ENCODE results near the gene DUS2.
"Not testable (repeated sequence)": the region's sequence is repeated elsewhere in the genome, so short reads cannot be mapped to it uniquely, and the experiment has no call there.

DUS2 gene

DNA sequence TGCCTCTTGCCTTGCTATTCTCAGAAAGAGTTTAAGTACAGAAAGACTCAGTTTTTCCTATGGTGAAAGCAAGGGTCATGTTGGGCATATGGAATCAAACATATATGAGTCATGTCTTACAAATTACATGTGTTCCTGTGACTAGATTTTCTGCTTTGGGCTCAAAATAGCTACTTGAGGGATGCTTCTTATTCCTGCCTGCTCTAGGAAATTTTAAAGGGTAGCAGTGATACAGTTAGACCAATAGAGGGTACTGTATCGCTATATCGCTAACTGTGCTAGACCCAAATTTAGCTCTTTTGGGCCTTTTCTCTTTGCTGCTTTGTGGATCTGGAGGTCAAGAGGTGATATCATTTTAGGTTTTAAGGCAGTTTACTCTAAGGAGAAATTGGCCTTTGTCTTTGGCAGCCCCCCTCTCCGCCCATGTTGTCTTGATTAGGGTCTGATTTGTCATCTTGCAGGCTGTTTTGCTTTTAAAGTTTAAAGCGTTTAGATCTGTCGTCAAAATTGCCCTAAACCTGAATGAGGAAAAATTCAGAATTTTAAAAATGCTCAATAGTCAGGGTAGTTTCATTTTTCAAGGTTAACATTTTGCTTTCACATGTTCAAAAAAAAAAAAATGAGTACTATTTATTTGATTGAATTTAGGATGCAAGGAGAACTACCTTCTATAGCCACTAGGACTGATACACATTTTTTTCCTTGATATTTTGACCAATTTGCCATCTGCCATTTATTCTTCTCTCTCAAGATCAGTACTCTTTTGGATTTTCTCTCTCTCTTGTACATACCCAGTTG, 70.9 kb downstream of the DUS2 start:
- no peak for DNase-seq

DNA sequence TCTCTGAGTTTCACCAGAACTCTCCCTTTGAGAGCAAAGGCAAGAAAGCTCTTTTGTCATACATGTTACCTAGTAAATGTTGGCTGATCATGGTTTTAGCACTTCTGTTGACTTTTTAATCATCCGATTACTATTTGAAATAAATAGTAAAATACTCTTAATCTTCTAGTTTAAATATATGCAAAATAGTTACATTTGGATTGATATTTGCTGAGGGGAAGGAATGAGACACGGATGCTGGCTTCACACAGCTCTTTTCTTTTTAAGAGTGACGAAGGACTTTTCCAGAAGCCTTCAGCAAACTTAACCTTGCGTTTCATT, 71.5 kb downstream of the DUS2 start:
- no peak for DNase-seq

- no peak for DNase-seq
Observed at GRCh38 chr16:68096491-68096890, 73.4 kb downstream of the DUS2 start.

DNA sequence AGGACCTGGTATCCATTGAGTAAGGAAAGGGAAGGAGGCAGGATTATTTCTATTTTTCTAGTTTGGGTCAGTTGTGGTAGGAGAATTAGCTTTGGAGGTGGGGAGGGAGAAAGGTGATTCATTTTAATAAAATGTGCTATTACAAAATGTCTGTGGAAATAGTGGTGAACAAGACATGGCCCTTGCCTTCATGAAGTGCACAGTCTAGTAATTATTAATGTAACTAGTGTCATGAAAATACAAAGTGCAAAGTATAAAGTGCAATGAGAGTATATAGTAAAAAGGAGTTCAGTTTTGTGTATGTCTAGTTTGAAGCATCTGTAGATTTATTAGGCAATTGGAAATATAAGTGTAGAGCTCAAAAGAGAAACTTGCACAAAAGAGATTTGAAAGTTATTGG, 74.0 kb downstream of the DUS2 start:
- DNase-seq, result no peak

GRCh38 chr16:68097895-68098294, 74.8 kb downstream of the DUS2 start:
- DNase-seq, result no peak

- no peak for DNase-seq
Observed at GRCh38 chr16:68100488-68100887, 77.4 kb downstream of the DUS2 start.

GRCh38 chr16:68105611-68106010, 82.5 kb downstream of the DUS2 start:
- DNase-seq, result no peak

DNA sequence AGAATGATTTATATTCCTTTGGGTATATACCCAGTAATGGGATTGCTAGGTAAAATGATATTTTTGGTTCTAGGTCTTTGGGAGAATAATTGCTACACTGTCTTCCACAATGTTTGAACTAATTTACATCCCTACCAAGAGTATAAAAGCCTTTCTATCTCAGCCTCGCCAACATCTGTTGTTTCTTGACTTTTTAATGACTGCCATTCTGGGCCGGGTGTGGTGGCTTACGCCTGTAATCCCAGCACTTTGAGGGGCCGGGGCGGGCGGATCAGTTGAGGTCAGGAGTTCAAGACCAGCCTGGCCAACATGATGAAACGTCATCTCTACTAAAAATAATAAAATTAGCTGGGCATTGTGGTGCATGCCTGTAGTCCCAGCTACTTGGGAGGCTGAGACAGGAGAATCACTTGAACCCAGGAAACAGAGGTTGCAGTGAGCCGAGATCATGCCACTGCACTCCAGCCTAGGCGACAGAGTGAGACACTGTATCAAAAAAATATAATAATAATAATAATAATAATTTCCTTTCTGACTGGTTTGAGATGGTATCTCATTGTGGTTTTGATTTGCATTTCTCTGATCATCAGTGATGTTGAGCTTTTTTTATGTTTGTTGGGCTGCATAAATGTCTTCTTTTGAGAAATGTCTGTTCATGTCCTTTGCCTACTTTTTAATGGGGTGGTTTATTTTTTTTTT, 84.3 kb downstream of the DUS2 start:
- DNase-seq, result not testable (repeated sequence)

DNA sequence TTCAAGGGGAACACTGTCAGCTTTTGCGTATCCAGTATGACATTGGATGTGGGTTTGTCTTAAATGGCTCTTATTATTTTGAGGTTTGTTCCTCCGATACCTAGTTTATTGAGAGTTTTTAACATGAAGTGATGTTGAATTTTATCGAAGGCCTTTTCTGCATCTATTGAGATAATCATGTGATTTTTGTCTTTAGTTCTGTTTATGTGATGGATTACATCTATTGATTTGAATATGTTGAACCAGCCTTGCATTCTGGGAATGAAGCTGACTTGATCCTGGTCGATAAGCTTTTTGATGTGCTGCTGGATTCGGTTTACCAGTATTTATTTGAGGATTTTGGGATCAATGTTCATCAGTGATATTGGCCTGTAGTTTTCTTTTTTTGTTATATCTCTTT, 86.1 kb downstream of the DUS2 start:
- DNase-seq, result not testable (repeated sequence)

- DNase-seq, result not testable (repeated sequence)
Observed at GRCh38 chr16:68110611-68111010, 87.5 kb downstream of the DUS2 start.

DNA sequence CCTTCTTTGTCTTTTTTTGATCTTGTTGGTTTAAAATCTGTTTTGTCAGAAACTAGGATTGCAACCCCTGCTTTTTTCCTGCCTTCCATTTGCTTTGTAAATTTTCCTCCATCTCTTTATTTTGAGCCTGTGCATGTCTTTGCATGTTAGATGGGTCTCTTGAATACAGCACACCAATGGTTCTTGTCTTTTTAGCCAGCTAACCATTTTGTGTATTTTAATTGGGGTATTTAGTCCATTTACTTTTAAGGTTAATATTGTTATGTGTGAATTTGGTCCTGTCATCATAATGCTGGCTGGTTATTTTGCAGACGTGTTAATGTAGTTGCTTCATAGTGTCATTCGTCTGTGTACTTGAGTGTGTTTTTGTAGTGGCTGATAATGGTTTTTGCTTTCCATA, 88.3 kb downstream of the DUS2 start:
- no peak for DNase-seq

DNA sequence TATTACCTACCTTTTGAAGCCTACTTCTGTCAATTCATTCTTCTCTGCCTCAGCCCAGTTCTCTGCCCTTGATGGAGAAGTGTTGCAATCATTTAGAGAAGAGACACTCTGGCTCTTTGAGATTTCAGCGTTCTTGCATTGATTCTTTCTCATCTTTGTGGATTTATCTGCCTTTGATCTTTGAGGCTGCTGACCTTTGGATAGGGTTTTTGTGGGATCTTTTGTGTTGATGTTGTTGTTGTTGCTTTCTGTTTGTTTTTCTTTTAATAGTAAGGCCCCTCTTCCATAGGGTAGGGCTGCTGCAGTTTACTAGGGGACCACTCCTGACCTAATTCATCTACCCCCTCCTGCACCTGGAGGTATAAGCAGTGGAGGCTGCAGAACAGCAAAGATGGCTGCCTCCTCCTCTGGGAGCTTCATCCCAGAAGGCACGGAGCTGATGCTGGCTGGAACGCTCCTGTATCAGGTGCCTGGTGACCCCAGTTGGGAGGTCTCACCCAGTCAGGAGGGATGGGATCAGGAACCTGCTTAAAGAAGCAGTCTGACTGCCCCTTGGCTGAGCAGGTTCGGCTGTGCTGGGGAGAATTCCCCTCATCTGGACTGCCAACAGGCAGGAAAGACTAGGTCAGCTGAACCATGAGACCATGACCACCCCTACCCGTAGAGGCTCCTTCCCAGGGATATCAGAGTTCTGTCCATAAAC, 90.1 kb downstream of the DUS2 start:
- DNase-seq, result no peak

GRCh38 chr16:68113765-68114240, 90.7 kb downstream of the DUS2 start:
- DNase-seq, result no peak

DNA sequence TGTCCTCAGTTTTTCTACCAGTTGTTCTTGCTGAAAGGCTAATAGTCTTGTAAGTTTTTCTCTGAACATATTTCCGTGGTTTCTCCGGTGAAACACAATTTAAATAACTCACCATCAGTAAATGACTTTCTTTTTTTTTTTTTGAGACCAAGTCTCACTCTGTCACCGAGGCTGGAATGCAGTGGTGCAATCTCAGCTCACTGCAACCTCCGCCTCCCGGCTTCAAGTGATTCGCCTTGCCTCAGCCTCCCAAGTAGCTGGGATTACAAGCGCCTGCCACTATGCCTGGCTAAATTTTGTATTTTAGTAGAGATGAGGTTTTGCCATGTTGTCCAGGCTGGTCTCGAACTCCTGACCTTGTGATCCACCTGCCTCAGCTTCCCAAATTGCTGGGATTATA, 91.9 kb downstream of the DUS2 start:
- DNase-seq, result not testable (repeated sequence)

DNA sequence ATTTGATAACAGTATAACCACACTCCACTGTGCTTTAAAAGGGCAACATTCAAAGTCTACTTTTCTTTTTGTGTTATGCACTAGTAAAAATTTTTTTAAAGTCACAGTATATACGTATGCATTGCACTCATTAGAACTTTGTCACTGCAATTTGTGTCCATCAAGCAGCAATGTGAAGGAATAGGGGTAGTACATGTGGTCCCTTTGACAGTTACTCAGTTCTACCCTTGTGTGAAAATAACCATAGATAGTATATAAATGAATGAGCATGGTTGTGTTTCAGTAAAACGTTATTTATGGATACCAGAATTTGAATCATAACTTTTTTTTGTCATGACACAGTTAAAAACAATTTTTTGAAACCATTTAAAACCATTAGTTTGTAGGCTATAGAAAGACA, 92.8 kb downstream of the DUS2 start:
- DNase-seq, result no peak

DNA sequence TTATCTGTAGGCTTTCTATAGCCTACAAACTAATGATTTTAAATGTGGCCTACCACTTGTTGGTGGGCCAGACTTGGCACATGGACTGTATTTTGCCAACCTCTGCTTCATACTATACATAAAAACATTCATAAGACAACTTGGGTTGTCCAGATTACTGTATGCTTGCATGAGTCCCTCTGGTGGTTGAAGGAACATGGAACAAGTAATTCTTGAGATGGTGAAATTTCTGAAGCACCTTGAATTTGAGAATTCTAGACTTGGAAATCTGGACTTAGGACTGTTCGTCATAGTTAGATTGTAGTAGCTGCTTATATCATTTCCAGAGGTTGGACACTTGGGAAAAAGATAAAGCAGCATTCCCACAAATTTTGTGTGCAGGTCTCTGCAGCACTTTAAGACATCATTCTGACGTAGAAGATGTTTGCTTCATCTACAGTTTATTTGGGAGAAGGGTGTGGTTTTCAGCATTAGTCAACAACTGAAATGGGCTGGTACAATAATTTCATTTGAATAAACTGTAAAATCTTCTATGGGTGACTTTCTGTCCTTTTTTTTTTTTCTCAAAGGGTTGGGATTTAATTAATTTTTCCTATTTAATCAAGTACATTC, 93.3 kb downstream of the DUS2 start:
- no peak for DNase-seq

- DNase-seq, result no peak
Observed at GRCh38 chr16:68117884-68118283, 94.8 kb downstream of the DUS2 start.

GRCh38 chr16:68118954-68119353, 95.9 kb downstream of the DUS2 start:
- not testable (repeated sequence) for DNase-seq

GRCh38 chr16:68120496-68120895, 97.4 kb downstream of the DUS2 start:
- not testable (repeated sequence) for DNase-seq

- DNase-seq, result no peak
Observed at GRCh38 chr16:68126395-68126794, 103.3 kb downstream of the DUS2 start.

GRCh38 chr16:68128577-68129305, 105.7 kb downstream of the DUS2 start:
- DNase-seq, result no peak
